Sigmoid colon (tissue), 7 donors: Measurements from ENCODE around the gene CTNNA2. TPM values are rescaled to one million over a fixed set of nuclear protein-coding genes. Genes with fewer than 3 reads are reported as not detected.

Experiments
- DNase-seq: peaks from one replicate; pipeline ENCODE4 v3.0.0-alpha.2; 2019
- H3K27ac ChIP-seq, 4 donors: fragments of 200-600 bp; sonication (generic); one replicate each; pipeline ENCODE4 v1.5.1; 2016 to 2019; ENCODE audit warnings: mild to moderate bottlenecking in 1 of 4
- H3K27me3 ChIP-seq, 3 donors: fragments of 200-600 bp; sonication (generic); one replicate each; pipeline ENCODE4 v1.5.1; 2019; ENCODE audit warnings: mild to moderate bottlenecking in 1 of 3
- H3K36me3 ChIP-seq, 4 donors: fragments of 200-600 bp; sonication (generic); one replicate each; pipeline ENCODE4 v1.5.1; 2016 to 2019
- H3K4me1 ChIP-seq, 4 donors: fragments of 200-600 bp; sonication (generic); one replicate each; pipeline ENCODE4 v1.5.1; 2017 to 2019
- H3K4me3 ChIP-seq, 4 donors: fragments of 200-600 bp; sonication (generic); one replicate each; pipeline ENCODE4 v1.5.1; 2017 to 2019; ENCODE audit warnings: mild to moderate bottlenecking in 2 of 4, moderate library complexity in 1 of 4
- H3K9me3 ChIP-seq, 4 donors: fragments of 200-600 bp in 3 of 4; sonication (generic) in 3 of 4; one replicate each; pipeline versions ENCODE4 v1.5.1 to v1.6.1; 2013 to 2019
- CTCF ChIP-seq, 4 experiments: fragments of 450-650 bp in 3 of 4; fragments of 200-600 bp in 1 of 4; IDR thresholded peaks; one replicate each; pipeline ENCODE4 v1.5.1; 2016 to 2019; ENCODE audit warnings: antibody characterized with exemption in 4 of 4, mild to moderate bottlenecking in 3 of 4, moderate library complexity in 2 of 4
- EP300 ChIP-seq, 4 donors: sonication (generic); formaldehyde crosslinking; IDR thresholded peaks; one replicate each; pipeline ENCODE4 v1.6.1; 2017; ENCODE audit warnings: antibody characterized with exemption in 4 of 4
- POLR2A ChIP-seq, 2 donors: fragments of 450-650 bp; IDR thresholded peaks; one replicate each; pipeline ENCODE4 v1.6.1; 2016; ENCODE audit warnings: antibody characterized with exemption in 2 of 2, mild to moderate bottlenecking in 2 of 2, moderate library complexity in 2 of 2
- POLR2AphosphoS5 ChIP-seq, 4 donors: sonication (generic); formaldehyde crosslinking; IDR thresholded peaks; one replicate each; pipeline ENCODE4 v1.6.1; 2017; ENCODE audit warnings: antibody characterized with exemption in 4 of 4
- WGBS, 2 donors: extraction: QIAGEN DNeasy Blood & Tissue Kit; methylation state at CpG; one replicate each; pipeline ENCODE4 v1.1.7; 2013; 5-methylcytosine and 5-hydroxymethylcytosine counted together
- intact Hi-C: fragments of 100-400 bp; cut with DNase I; formaldehyde crosslinking; loops from one replicate; pipeline ENCODE4 v1.15.1; 2023
- polyA plus RNA-seq, 3 donors: library from polyadenylated mRNA; stranded (reverse); fragments of 200-250 nt; gene quantifications; one replicate each; pipeline ENCODE4 v1.2.3, GENCODE V29; 2013
- total RNA-seq, 4 donors: library from RNA; depleted of rRNA; stranded (reverse); fragments of >200 nt; gene quantifications; one replicate each; pipeline ENCODE4 v1.1.0, GENCODE V29; 2016
- donor health status: healthy with polysubstance abuse.
- donor health status: Bipolar disorder and iron deficiency.
- donor health status: healthy.

Gene CTNNA2
- total and polyA plus RNA-seq, 7 donors, result 1.4 to 8.6 (median 3.8) TPM; not detected in 2

DNA sequence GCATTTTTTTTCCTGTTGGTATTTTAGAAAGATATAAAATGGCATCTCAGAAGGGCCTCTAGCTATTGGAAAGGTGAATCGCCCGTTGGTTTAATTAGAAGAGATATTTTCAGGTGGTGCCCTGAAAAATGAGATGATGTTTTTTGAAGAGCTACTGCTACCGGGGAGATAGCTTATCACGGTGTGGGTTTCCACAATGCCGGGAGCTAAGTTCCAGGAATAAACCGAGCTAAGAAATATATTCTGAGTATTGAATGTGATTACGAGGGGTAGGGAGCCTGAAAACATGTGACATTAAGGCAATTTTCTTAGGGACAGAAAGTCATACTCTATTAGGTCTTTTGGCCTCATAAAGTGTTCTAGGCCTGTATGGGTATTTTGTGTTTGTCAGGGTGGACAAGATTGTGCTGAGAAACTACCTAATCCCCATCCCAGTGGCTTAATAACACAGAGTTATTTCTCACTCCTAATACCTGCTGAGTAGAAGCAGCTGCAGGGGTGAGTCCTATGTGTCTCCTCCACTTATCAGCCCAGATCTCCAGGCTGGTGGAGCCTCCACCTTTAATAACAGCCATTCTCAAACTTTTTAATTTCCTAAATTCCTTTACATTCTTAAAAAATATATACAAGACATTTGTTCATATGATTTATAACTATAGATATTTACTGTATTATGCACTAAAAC lies 641.5 kb downstream of the CTNNA2 start:
- H3K27ac ChIP-seq, result no peak overlapping the region
- intact Hi-C loops, result no loop called here
- no peaks in the 10 kb centered on the region for H3K27me3 ChIP-seq
- DNase-seq, result no peak
- H3K36me3 ChIP-seq, result no peaks in the 10 kb centered on the region
- no peak overlapping the region for H3K4me3 ChIP-seq
- no peaks in the 10 kb centered on the region for H3K4me1 ChIP-seq
- H3K9me3 ChIP-seq, result no peaks in the 10 kb centered on the region
- WGBS, 2 donors, result 94% methylated on average over 7 of the region's 7 CpGs
- no peak for TF ChIP-seq POLR2A (IDR thresholded peaks at IDR 0.05)
- TF ChIP-seq CTCF (IDR thresholded peaks at IDR 0.05), result no peak
- no peak for TF ChIP-seq POLR2AphosphoS5 (IDR thresholded peaks at IDR 0.05)
- no peak for TF ChIP-seq EP300 (IDR thresholded peaks at IDR 0.05)

GRCh38 chr2:80164375-80164774 lies 651.5 kb downstream of the CTNNA2 start:
- H3K27me3 ChIP-seq, result no peaks in the 10 kb centered on the region

DNA sequence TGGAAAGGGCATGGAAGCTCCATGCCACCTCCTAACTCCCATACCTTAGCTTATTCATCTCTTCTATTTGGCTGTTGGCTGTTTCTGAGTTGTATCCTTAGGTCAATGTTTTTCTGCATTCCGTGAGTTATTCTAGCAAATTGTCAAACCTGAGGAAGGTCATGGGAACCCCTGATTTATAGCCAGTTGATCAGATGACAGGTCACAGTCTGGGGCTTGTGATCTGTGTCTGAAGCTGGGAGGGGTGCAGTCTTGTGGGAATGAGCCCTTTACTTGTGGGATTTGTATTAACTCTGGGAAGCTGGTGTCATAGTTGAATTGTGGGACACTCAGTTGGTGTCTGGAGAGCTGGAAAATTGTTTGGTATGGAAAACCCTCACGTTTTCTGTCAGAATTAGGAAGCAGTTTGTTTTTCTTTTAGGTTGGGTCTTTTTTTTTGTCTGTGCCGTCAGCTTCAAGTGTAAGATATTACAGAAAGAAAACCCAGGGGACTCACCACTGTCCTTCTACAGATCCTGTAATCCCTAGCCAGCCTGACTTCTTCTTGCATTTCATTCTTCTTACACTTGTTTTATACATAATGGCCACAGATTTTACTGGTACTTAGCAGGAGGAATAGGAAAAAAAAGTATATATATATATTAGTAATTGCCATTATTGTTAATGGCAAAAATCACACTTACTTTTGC lies 653.8 kb downstream of the CTNNA2 start:
- TF ChIP-seq EP300 (IDR thresholded peaks at IDR 0.05) (no peak), POLR2AphosphoS5 (IDR thresholded peaks at IDR 0.05) (no peak), POLR2A (IDR thresholded peaks at IDR 0.05) (no peak)
- no peaks in the 10 kb centered on the region for H3K36me3 ChIP-seq
- WGBS, 2 donors, result 58 to 82% methylated on average over 3 of the region's 3 CpGs
- H3K27ac ChIP-seq, result no peak overlapping the region
- H3K9me3 ChIP-seq, result no peaks in the 10 kb centered on the region
- no peaks in the 10 kb centered on the region for H3K4me1 ChIP-seq
- H3K4me3 ChIP-seq, result no peak overlapping the region
- DNase-seq, result no peak
- H3K27me3 ChIP-seq, result no peaks in the 10 kb centered on the region
- intact Hi-C loops, result no loop called here

More at GRCh38 chr2:80164375-80164774, 651.5 kb downstream of the CTNNA2 start:
- TF ChIP-seq POLR2AphosphoS5 (IDR thresholded peaks at IDR 0.05) (no peak), EP300 (IDR thresholded peaks at IDR 0.05) (no peak), POLR2A (IDR thresholded peaks at IDR 0.05) (no peak), CTCF (IDR thresholded peaks at IDR 0.05) (no peak)
- Histone ChIP-seq H3K27ac (no peak overlapping the region), H3K4me3 (no peak overlapping the region), H3K9me3 (no peaks in the 10 kb centered on the region), H3K36me3 (no peaks in the 10 kb centered on the region), H3K4me1 (no peaks in the 10 kb centered on the region)
- no peak for DNase-seq
- intact Hi-C loops, result no loop called here
- 63 to 85% methylated on average over 1 of the region's 1 CpG for WGBS, 2 donors

- intact Hi-C loops, result no loop called here
- Histone ChIP-seq H3K27ac (no peak overlapping the region), H3K36me3 (no peaks in the 10 kb centered on the region), H3K4me3 (no peak overlapping the region), H3K9me3 (no peaks in the 10 kb centered on the region), H3K4me1 (no peaks in the 10 kb centered on the region), H3K27me3 (no peaks in the 10 kb centered on the region)
- 79 to 83% methylated on average over 1 of the region's 1 CpG for WGBS, 2 donors
- TF ChIP-seq EP300 (IDR thresholded peaks at IDR 0.05) (no peak), POLR2AphosphoS5 (IDR thresholded peaks at IDR 0.05) (no peak), CTCF (IDR thresholded peaks at IDR 0.05) (no peak), POLR2A (IDR thresholded peaks at IDR 0.05) (no peak)
- no peak for DNase-seq
These were observed 654.5 kb downstream of the CTNNA2 start for GRCh38 chr2:80167284-80167808.

- no peaks in the 10 kb centered on the region for H3K9me3 ChIP-seq
- intact Hi-C loops, result no loop called here
- no peaks in the 10 kb centered on the region for H3K36me3 ChIP-seq
- TF ChIP-seq EP300 (IDR thresholded peaks at IDR 0.05) (no peak), POLR2A (IDR thresholded peaks at IDR 0.05) (no peak), POLR2AphosphoS5 (IDR thresholded peaks at IDR 0.05) (no peak), CTCF (IDR thresholded peaks at IDR 0.05) (no peak)
- no peak for DNase-seq
- H3K4me3 ChIP-seq, result no peak overlapping the region
- H3K4me1 ChIP-seq, result no peaks in the 10 kb centered on the region
- H3K27ac ChIP-seq, result no peak overlapping the region
- 44 to 64% methylated on average over 2 of the region's 2 CpGs for WGBS, 2 donors
- H3K27me3 ChIP-seq, result no peaks in the 10 kb centered on the region
These were observed 655.2 kb downstream of the CTNNA2 start for GRCh38 chr2:80168037-80168436.
